Endothelial cell of umbilical vein (primary cell): ENCODE measurements around the gene OOEP.

ENCODE experiments used
- FOS ChIP-seq: IDR thresholded peaks from 2 replicates; pipeline ENCODE4 v1.6.1; 2011; ENCODE audit warnings: mild to moderate bottlenecking, low read length, moderate library complexity, borderline replicate concordance; ENCODE audit not compliant: insufficient read depth
- POLR2A ChIP-seq: IDR thresholded peaks from 2 replicates; pipeline ENCODE4 v1.6.1; 2012; ENCODE audit warnings: low read depth, mild to moderate bottlenecking, control low read depth, low read length
- POLR2AphosphoS5 ChIP-seq: IDR thresholded peaks from 2 replicates; pipeline ENCODE4 v1.6.1; 2012; ENCODE audit warnings: low read depth, mild to moderate bottlenecking, control low read depth, low read length, moderate library complexity; ENCODE audit not compliant: insufficient read depth
- TF ChIP-seq, protein P1 (sequence below), 2 donors: IDR thresholded peaks; 1 replicate in 1 of 2; 2 replicates in 1 of 2; pipeline ENCODE4 v1.5.1; 2011; ENCODE audit warnings: low read length in 2 of 2, mild to moderate bottlenecking in 2 of 2, moderate library complexity in 2 of 2, control low read depth in 1 of 2, inconsistent platforms in 1 of 2, low read depth in 1 of 2; ENCODE audit not compliant: insufficient read depth in 1 of 2; ENCODE audit errors: extremely low read depth in 1 of 2

DNA sequence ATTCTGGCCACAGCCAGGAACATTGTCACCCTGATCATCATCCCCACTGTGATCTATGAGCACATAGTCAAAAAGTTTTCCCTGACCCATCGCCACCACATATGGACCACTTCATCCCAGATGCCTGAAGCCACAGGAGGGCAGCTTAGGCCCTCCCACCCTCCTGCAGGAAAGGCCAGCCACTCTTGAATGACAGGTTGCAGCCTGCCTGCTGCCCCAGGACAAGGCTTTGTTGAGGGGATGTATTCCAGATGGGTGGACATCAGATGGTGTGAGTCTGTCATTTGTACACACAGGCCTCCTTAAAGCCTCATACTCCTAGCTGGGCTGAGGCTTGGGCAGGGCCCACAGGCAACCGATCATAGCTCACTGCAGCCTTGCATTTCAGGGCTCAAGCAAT, 46.4 kb downstream of the OOEP start:
- TF ChIP-seq POLR2AphosphoS5: no peak
- TF ChIP-seq FOS: no peak
- no peak for TF ChIP-seq POLR2A
- TF ChIP-seq, protein P1, sequence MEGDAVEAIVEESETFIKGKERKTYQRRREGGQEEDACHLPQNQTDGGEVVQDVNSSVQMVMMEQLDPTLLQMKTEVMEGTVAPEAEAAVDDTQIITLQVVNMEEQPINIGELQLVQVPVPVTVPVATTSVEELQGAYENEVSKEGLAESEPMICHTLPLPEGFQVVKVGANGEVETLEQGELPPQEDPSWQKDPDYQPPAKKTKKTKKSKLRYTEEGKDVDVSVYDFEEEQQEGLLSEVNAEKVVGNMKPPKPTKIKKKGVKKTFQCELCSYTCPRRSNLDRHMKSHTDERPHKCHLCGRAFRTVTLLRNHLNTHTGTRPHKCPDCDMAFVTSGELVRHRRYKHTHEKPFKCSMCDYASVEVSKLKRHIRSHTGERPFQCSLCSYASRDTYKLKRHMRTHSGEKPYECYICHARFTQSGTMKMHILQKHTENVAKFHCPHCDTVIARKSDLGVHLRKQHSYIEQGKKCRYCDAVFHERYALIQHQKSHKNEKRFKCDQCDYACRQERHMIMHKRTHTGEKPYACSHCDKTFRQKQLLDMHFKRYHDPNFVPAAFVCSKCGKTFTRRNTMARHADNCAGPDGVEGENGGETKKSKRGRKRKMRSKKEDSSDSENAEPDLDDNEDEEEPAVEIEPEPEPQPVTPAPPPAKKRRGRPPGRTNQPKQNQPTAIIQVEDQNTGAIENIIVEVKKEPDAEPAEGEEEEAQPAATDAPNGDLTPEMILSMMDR (IDR thresholded peaks at IDR 0.05; ENCODE audit: extremely low read depth in 1 of 2, insufficient read depth in 1 of 2, low read depth in 1 of 2, low read length in 2 of 2): no peak
